Spleen (tissue), 7 donors: ENCODE results near the gene INTS6.

Experiments used
- CTCF ChIP-seq, 11 experiments: fragments of 200-600 bp in 7 of 11; fragments of 450-650 bp in 4 of 11; sonication (generic) in 4 of 11; IDR thresholded peaks in 8 of 11; conservative IDR thresholded peaks in 3 of 11; 1 replicate in 7 of 11; 2 replicates in 4 of 11; pipeline versions ENCODE4 v1.4.0 to v1.8.0; 2016 to 2021; ENCODE audit warnings: antibody characterized with exemption in 11 of 11, inconsistent platforms in 4 of 11, mild to moderate bottlenecking in 1 of 11
- POLR2AphosphoS5 ChIP-seq, 3 donors: sonication (generic); formaldehyde crosslinking; IDR thresholded peaks; one replicate each; pipeline ENCODE4 v1.5.1; 2017; ENCODE audit warnings: antibody characterized with exemption in 3 of 3
- donor health status: DM: no; HTN: no; CAD: no; lungs with moderate emphysema.
- donor health status: DM: no; HTN: no; CAD: no.
- donor health status: DM: no; HTN: no; CAD: no.

GRCh38 chr13:51339952-51340732, 112.7 kb downstream of the INTS6 start:
- TF ChIP-seq POLR2AphosphoS5 (IDR thresholded peaks at IDR 0.05), result no peak
- no peak for TF ChIP-seq CTCF (IDR thresholded peaks at IDR 0.05 in 8 of 11, conservative IDR thresholded peaks at IDR 0.05 in 3 of 11)
